DOHH2 (cell line): ENCODE results near the gene MMP13.
"Not testable (repeated sequence)": the region's sequence is repeated elsewhere in the genome, so short reads cannot be mapped to it uniquely, and the experiment has no call there.

Experiments
- EZH2phosphoT487 ChIP-seq: fragments of 200-600 bp; sonication (generic); IDR thresholded peaks from 2 replicates; pipeline ENCODE4 v1.6.1; 2017; ENCODE audit warnings: borderline replicate concordance, mild to moderate bottlenecking, antibody characterized with exemption, low read length, moderate library complexity, mixed read lengths
- TF ChIP-seq, protein P1 (sequence below): fragments of 200-600 bp; sonication (generic); IDR thresholded peaks from one replicate; pipeline ENCODE4 v1.5.1; 2014; ENCODE audit warnings: antibody characterized with exemption, mild to moderate bottlenecking, low read depth, low read length; ENCODE audit not compliant: poor library complexity, severe bottlenecking

DNA sequence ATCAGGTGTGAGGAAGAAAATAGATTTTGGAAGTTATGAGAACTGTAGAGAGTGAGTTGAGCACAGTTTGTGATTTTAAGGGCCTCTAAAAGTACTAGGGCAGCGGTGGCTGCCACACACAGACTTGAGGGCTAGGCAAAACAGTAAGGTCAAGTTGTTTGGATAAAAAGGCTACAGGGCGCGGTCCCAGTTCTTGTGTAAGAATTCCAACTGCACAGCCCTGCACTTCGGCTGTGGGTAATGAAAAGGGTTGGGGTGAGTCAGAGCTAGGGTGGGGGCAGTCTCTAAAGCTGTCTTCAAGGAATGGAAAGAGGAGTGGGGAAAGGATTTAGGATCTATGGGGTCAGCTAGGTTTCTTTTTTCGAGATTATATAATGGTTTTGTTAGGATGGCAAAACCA is 49.7 kb downstream of the MMP13 start:
- TF ChIP-seq, protein P1, sequence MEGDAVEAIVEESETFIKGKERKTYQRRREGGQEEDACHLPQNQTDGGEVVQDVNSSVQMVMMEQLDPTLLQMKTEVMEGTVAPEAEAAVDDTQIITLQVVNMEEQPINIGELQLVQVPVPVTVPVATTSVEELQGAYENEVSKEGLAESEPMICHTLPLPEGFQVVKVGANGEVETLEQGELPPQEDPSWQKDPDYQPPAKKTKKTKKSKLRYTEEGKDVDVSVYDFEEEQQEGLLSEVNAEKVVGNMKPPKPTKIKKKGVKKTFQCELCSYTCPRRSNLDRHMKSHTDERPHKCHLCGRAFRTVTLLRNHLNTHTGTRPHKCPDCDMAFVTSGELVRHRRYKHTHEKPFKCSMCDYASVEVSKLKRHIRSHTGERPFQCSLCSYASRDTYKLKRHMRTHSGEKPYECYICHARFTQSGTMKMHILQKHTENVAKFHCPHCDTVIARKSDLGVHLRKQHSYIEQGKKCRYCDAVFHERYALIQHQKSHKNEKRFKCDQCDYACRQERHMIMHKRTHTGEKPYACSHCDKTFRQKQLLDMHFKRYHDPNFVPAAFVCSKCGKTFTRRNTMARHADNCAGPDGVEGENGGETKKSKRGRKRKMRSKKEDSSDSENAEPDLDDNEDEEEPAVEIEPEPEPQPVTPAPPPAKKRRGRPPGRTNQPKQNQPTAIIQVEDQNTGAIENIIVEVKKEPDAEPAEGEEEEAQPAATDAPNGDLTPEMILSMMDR: not testable (repeated sequence)
- not testable (repeated sequence) for TF ChIP-seq EZH2phosphoT487
